ENCODE results near the gene UPF1.

DNA sequence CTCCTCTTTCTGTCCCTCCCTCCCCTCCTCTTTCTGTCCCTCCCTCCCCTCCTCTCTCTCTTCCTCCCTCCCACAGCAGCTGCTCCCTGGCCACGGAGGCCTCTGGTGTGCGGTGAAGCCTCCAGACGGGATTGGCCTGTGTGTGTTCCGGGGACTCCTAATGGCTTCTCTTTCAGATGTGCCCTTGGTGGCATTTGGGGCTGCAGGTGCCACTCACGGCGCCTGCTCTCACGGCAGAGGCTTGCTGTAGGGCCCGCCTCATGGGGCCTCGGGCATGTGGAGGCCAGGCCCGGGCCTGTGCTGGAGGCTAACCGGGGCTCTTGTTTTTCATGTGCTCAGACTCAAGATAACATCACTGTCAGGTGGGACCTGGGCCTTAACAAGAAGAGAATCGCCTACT is 20.9 kb downstream of the UPF1 start:
- TF ChIP-seq POLR2A (IDR thresholded peaks at IDR 0.05; ENCODE audit: low read depth, low read length) (no peak), POLR2AphosphoS5 (IDR thresholded peaks at IDR 0.05; ENCODE audit: low read depth, low read length) (no peak)
